ENCODE data around the gene GNB4. TPM values are rescaled to one million over a fixed set of nuclear protein-coding genes. Genes with fewer than 3 reads are reported as not detected.

Gene GNB4
- total RNA-seq, result 10 to 100 TPM in 1 of 2 donors, 1 to 10 TPM in 1; 3.1 to 10.4 TPM

DNA sequence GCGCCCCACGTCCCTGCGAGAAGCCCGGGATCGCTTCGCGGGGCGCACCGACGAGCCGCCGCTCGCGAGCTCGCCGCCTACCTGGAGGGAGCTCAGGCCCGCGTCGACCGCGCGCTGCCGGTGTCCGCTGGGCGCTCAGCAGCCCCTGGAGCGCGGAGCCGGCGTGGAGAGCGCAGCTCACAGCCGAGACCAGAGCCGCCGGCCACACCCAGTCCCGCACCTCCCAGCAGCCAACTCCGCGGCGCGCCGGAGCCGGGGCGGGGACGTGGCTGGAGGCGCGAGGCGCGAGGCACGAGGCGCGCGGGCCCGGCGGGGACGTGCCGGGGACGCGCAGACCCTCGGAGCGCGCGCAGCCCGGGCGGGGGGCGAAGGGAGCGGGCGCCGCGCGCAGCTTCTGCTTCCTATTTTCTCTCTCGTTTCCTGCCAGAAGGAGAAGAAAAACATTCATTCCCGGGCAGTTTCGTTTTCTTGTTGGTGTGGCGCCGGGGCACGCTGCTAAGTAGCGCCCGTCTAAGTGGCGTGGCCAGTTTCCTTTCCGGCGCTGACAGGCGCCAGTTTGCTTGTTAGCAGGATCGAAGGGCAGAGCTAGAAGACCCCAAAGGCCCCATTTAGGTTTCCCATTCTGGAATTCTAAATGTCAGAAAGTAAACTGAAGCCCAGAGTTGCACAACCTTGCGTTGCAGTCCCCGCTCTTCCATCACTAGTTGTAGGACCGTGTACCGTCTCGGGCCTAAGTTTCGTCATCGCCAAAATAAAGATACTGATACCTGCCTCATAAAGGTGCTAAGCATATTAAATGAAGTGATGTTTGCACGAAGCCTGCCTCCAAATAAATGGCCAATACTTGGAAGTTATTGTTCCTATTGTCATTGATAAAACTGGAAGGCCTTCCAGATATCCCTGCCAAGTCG, at the start of gene GNB4:
TSS of gene GNB4 (minus strand) at position 206 of the 911 bp plus-strand sequence. CDS start 25,270 bp downstream, outside the sequence.
- intact Hi-C loops (cut with DNase I), result no loop called here
- peak; percentile 61 for DNase-seq
- no peaks in the 10 kb centered on the region for H3K9me3 ChIP-seq
- H3K27ac ChIP-seq, result peak within 1 kb of the TSS; percentile 79
- no peaks in the 10 kb centered on the region for H3K27me3 ChIP-seq
- no peaks in the 10 kb centered on the region for H3K4me1 ChIP-seq
- TF ChIP-seq, protein P1, sequence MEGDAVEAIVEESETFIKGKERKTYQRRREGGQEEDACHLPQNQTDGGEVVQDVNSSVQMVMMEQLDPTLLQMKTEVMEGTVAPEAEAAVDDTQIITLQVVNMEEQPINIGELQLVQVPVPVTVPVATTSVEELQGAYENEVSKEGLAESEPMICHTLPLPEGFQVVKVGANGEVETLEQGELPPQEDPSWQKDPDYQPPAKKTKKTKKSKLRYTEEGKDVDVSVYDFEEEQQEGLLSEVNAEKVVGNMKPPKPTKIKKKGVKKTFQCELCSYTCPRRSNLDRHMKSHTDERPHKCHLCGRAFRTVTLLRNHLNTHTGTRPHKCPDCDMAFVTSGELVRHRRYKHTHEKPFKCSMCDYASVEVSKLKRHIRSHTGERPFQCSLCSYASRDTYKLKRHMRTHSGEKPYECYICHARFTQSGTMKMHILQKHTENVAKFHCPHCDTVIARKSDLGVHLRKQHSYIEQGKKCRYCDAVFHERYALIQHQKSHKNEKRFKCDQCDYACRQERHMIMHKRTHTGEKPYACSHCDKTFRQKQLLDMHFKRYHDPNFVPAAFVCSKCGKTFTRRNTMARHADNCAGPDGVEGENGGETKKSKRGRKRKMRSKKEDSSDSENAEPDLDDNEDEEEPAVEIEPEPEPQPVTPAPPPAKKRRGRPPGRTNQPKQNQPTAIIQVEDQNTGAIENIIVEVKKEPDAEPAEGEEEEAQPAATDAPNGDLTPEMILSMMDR (IDR thresholded peaks at IDR 0.05), result no peak
- H3K4me3 ChIP-seq, result peak within 1 kb of the TSS; percentile 36
- H3K36me3 ChIP-seq, result no peaks in the 10 kb centered on the region
- H3K9ac ChIP-seq (ENCODE audit: low read depth in 2 of 2, low read length in 2 of 2), result peak within 1 kb of the TSS; percentile 61 to 68

DNA sequence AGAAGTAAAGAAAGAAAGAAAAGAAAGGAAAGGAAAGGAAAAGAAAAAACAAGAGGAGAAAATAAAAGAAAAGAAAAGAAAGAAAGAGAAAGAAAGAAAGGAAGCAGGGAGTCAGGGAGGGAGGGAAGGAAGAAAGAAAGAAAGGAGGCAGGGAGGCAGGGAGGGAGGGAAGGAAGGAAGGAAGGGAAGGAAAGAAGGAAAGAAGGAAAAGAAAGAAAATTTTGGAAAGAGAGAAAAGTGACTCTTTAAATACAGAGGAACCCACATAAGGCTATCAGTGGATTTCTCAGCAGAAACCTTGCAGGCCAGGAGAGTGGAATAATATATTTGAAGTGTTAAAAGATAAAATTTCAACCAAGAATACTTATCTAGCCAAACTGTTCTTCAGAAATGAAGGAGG, 44.2 kb upstream of the GNB4 start:
- H3K27ac ChIP-seq, result no peak overlapping the region
- DNase-seq, result no peak
- intact Hi-C loops (cut with DNase I), result no loop called here
- TF ChIP-seq, protein P1 (IDR thresholded peaks at IDR 0.05), result no peak
- no peaks in the 10 kb centered on the region for H3K9me3 ChIP-seq
- H3K4me1 ChIP-seq, result no peaks in the 10 kb centered on the region
- no peak overlapping the region for H3K9ac ChIP-seq (ENCODE audit: low read depth in 2 of 2, low read length in 2 of 2)
- H3K27me3 ChIP-seq, result no peaks in the 10 kb centered on the region
- H3K4me3 ChIP-seq, result no peak overlapping the region
- H3K36me3 ChIP-seq, result no peaks in the 10 kb centered on the region

GRCh38 chr3:179493260-179493659, 42.0 kb upstream of the GNB4 start:
- Histone ChIP-seq H3K36me3 (no peaks in the 10 kb centered on the region), H3K27ac (no peak overlapping the region), H3K9ac (ENCODE audit: low read depth in 2 of 2, low read length in 2 of 2) (no peak overlapping the region), H3K4me1 (no peaks in the 10 kb centered on the region), H3K27me3 (no peaks in the 10 kb centered on the region), H3K9me3 (no peaks in the 10 kb centered on the region), H3K4me3 (no peak overlapping the region)
- no peak for DNase-seq
- intact Hi-C loops (cut with DNase I), result no loop called here
- TF ChIP-seq, protein P1 (IDR thresholded peaks at IDR 0.05), result no peak

- no peak for DNase-seq
- TF ChIP-seq, protein P1 (IDR thresholded peaks at IDR 0.05), result no peak
These were observed 36.9 kb upstream of the GNB4 start for GRCh38 chr3:179488213-179488612.

GRCh38 chr3:179486806-179487205, 35.5 kb upstream of the GNB4 start:
- no peak for DNase-seq
- Histone ChIP-seq H3K27me3 (no peaks in the 10 kb centered on the region), H3K9ac (ENCODE audit: low read depth in 2 of 2, low read length in 2 of 2) (no peak overlapping the region), H3K9me3 (no peaks in the 10 kb centered on the region), H3K36me3 (no peaks in the 10 kb centered on the region), H3K4me1 (no peaks in the 10 kb centered on the region), H3K4me3 (no peak overlapping the region), H3K27ac (no peak overlapping the region)
- TF ChIP-seq, protein P1 (IDR thresholded peaks at IDR 0.05), result no peak
- intact Hi-C loops (cut with DNase I), result no loop called here

More at GRCh38 chr3:179488213-179488612, 36.9 kb upstream of the GNB4 start:
- no peaks in the 10 kb centered on the region for H3K4me1 ChIP-seq
- no peak overlapping the region for H3K27ac ChIP-seq
- H3K4me3 ChIP-seq, result no peak overlapping the region
- H3K27me3 ChIP-seq, result no peaks in the 10 kb centered on the region
- H3K9me3 ChIP-seq, result no peaks in the 10 kb centered on the region
- intact Hi-C loops (cut with DNase I), result no loop called here
- H3K36me3 ChIP-seq, result no peaks in the 10 kb centered on the region
- H3K9ac ChIP-seq (ENCODE audit: low read depth in 2 of 2, low read length in 2 of 2), result no peak overlapping the region

Data from colonic mucosa (tissue), 4 donors.